HG03066 (cell line): Measurements from ENCODE around the gene OSBPL5.

Experiments
- ATAC-seq: cut with Tn5 transposase; IDR thresholded peaks from one replicate; pipeline ENCODE4 v1.9.1; 2021; ENCODE audit warnings: low read depth; ENCODE audit not compliant: unreplicated experiment

The OSBPL5 gene

DNA sequence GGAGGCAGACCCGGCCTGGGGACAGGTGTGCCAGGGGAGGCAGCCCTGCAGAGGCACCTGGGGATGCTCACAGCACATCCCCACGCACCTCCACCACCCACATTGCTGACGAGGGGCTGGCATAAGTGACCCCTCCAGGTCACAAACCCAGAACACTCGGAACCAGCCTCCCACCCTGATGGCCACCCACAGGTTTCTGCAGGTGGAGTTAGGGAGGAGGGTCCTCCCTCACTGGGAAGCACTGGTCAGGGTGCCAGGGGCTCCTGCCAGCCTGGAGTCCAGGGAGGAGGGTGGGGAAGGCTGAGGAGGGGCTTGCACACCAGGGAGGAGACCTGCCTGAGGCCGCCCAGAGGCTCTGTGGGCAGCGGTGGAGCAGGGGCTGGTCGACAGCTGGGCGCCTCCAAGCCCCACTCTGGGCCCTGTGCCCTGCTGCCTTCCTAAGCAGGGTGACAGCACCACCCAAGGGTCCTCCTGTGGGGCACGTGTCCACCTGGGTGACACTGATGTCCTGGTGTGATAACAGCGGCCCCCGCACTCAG lies 56.9 kb downstream of the OSBPL5 start:
- ATAC-seq: no peak

DNA sequence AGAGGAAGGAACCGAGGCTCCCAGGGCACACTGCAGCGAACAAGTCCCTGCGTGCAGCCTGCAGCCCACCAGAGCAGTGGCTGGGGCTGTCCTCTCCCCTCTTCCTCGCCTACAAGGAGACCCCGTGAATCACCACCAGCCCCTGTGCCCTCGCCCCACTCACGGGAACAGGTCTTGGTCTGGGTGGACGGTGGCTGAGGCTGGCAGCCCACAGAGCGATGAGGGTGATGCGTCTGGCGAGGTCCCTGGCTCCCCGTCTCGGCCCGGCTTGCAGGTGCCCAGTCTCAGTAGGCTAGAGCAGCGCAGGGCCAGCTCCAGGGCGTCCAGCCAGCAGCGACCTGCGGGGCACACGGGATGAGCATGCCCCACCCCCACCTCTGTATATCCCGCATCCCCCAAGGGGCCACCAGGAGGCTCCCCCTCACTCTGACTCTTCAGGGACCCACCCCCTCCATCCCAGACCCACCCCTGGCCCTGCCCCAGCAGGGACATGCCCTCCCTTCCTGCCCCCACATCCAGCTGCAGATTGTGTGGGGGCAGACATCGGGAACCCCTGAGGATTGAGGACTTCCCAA lies 57.4 kb downstream of the OSBPL5 start:
- no peak for ATAC-seq

DNA sequence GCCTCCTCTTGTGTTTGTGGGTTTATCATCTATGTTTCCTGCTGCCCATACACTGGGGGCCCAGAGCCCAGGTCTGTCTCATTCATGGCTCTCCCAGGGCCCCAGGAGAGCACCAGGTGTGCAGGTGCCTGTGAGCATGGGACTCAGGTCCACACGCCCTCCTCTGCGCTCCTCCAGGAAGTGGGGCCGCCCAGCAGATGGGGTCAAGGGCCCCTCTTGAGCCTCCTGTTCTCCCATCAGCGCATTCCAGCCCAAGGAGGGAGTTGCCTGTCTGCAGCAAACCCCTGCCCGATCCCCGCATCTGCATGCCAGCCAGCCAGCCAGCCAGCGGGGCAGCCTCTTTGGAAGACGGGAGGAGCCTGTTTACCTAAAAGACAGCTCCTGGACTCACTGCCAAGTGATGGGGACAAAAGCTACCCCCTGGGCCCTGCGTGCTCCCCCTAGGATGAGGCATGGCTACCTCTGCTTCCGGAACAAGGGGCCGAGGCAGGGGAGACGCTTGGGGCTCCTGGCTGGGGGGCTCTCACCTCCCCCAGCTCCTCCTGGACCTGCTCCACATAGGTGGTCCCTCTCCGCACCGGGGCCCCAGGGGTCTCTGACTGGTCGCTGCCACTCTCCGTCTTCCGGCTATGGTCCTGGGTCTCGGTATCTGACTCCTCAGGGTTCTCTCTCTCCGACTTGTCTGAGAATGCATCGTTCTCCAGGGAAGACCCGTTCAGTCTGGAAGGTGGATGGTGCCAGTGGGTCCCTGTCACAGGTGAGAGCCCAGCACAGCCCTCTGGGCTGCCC lies 58.2 kb downstream of the OSBPL5 start:
- no peak for ATAC-seq

DNA sequence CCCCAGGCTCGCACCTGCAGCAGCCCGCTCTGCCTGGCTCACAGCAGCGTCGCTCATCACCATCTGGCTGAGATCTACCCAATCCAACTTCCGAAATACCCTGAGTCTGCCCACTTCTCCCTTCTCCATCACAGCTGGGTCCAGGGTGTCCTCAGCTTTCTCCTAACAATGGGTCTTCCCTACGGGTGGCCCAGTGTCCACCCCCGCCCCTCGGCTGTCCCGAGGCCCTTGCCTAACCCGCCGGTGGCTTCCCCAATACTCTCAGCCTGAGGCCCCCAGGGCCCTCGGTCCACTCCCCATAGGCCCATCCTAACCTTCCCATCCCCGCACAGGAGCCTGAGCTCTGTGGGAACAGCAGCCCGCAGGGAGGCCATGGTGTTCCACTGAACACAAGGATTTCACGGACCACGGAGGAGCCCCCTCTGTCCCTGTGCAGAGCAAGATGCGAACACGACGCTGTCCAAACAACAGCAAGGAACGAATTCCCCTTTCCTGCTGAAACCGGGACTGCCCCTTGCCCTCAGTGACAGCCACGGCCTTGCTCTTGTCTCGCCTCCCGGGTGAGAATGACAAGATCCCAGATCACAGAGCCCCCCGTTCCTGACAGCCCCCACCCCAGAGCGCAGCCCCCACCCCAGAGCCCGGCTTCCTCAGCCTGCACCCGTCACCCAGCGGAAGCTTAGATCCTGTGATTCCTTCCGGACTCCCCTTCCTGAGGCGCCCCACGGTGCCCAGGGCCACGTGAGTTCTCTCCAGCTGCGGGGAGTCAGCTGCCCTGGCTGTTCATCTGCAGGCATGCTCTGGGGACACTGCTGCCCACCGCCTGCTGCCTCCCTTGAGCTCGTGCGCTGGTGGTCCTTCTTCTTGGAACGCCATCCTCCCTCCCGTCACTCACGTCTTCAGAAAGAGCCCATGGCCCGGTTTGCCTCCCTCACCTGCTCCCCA lies 59.0 kb downstream of the OSBPL5 start:
- no peak for ATAC-seq

DNA sequence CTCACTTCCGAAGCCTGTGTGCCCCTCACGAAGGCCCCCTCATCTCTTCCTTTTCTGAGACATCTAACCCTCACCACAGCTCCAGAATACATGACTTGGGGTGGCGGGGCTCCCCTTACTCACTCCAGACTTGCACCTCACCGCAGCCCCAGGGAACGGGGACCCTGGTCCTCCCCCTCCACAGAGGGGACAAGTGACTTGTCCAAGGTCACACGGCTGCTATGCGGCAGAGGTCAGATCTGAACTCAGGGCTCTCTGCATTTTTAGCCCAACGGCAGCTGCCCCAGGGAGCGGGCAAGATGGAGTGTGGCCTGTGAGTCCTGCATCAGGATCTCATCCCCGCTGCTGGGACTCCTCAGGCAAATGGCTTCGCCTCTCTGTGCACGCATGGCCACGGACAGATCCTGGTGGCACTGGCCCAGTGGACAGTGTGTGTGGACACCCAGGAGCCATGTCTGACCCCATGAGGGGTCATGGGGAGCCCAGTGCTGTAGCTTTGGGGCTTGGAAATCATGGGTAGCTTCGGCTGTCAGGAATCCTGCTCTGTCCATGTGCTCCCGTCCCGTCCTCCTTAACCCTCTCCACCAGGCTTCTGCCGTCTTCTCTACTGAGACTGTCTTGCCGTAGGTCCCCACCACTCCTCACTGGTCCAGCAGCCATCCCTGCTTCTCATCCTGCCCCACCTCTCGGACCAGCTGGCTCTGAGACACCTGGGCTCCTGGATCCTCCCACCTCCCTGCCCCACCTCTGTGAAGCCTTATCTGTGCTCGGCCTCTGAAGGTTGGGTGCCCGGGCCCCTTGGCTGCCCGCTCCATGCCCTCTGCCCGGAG lies 59.9 kb downstream of the OSBPL5 start:
- no peak for ATAC-seq

DNA sequence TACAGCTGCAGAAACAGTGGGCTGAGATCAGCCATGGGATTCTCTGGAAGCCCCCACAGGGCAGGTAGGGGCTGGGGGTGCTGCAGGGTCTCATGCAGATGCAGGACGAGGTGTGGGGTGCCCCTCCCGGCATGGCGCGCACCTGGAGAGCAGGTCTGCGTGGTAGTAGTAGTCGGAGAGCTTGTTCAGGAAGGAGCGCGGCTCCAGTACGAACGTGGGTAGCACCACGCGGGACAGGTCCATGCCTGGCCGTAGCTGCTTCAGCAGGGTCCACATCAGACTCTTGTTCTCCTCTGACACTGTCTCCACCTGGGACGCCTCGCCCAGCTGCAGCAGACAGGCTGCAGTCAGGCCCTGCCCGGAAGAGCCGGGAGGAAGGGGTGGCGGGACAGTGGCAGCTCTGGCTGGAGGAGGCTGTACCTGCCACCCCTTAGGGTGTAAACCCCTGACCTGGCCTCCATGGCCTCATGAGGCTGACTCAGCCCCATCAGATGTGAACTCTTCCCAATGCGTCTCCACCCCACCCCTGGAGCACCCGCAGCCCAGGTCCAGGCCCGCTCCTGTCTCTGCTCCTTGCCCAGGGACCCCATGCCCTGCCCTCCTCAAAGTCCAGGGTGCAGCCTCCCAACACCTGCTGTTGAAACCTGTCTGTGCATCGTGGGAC lies 60.9 kb downstream of the OSBPL5 start:
- no peak for ATAC-seq

DNA sequence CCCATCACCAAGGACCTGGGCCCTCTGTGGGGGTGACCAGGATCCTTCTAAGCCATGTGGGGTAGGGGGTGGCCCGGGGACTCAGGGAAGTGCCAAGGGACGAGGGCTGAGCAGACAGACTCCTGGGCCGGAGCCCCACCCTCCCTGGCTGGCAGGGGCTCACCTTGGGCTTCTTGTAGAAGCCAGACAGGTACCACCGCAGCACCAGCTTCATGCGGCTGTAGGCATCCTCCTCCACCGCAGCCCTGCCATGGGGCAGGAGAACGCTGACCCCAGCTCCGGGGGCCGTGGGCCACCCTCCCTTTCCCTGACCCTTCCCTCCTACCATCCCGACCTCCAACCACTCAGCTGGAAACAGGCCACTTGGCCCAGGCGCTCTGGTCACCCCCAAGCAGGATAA lies 62.0 kb downstream of the OSBPL5 start:
- no peak for ATAC-seq

DNA sequence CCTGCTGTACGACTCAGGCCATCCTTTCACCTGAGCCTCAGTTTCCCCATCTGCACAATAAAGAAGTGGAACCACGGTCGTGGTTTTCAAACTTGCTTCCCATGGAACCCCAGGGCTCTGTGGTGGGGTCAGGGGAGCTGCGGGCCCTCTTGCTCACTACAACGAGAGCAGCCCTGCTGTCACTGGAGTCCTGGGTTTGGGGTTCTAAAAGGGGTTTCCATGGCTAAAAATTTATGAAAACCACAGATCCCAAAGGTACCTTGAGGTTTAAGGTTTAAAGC lies 62.5 kb downstream of the OSBPL5 start:
- ATAC-seq: no peak

DNA sequence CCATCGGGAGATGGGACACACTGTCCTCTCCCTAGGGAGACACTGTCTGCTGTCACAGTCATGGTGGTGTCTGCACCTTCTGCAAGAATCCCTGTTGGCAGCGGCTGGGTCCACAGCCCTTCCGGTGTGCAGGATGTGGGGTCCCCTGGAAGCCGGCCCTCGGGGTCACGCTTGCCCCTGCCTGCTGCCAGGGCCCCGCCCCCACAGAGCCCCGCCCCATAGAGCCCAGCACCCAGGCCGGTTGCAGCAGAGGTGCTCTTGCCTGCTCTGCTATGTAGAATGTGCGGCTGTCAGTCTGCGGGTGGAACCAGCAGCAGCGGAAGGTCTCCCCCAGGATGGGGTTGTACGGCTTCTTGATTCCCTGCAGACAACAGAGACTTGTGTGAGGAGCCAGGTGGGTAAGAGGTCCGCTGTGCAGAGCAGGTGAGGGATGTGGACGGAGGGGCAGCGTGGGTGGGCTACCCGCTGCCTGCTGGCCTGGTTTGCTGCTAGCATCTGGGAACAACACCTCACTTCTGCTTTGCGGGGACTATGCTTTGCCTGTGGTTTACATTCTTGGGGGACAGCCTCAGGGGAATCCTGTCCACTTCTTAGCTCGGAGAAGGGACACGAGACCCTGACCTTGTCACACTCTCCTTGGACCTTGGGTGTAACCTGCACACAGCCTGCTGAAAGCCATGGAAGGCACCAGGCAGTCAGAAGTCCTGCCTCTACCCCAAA lies 63.0 kb downstream of the OSBPL5 start:
- ATAC-seq: no peak

DNA sequence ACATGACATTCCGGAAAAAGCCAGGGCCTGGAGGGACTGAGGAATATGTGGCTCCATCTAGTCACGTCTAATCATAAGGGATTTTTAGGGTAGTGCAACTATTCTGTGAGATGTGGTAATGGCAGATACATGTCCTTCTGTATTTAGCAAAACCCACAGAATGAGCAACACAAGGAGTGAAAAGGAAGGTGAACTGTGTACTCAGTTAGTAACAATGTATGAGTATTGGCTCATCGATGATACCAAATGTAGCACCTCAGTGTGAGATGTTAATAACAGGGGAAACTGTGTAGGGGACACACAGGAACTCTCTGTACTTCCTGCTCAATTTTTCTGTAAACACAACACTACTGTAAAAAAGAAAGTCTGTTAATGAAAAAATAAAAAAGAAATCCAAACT lies 65.9 kb downstream of the OSBPL5 start:
- ATAC-seq: no peak

DNA sequence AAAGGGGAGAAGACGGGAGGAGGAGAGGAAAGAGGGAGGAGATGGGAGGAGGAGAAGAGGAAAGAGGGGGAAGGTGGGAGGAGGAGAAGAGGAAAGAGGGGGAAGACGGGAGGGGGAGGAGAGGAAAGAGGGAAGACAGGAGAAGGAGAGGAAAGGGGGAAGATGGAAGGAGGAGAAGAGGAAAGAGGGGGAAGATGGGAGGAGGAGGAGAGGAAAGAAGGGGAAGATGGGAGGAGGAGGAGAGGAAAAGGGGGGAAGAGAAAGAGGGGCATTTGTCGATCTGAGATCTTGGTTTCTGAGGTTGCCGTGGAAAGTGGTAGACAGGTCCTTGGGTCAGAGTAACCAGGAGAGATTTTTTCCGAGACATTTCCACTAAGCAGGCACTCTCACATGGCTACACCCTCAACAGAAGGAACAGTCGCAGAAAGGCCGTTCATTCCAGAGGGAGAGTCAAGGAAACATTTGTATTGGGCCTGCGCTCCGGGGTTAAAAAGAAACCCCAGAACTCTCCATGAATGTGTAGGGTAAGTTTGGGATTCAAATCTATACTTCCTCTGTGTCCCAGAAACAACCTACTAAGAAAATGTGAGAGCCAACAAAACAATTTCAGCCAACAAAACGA lies 68.1 kb downstream of the OSBPL5 start:
- no peak for ATAC-seq

DNA sequence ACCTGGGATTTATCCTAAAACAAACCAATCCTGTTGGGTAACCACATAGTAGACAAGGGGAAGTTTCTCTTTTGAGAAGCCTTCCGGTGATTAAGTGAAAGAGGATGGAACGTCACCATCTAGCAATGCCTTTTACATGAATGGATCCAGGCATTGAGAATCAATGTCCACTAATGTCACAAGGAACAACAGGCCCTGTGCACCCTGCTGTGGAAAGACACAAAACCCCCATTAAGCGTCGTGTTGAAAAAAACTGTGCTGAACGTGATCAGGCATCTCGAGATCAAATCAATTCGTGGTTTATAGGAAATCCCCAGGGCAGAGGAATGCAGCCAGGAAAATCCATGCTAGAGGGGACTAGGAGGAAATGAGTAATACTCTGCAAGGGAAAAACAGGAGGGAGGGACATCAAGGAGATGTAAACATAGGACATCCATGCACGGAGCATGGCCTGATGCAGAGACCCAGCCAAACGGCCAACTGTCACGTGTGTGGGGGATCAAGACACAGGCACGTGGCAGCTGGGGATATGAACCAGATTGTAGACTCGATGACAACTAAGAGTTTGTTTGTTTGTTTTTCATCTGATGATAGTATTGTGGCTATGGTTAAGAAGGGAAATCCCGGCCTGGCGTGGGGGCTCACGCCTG lies 69.3 kb downstream of the OSBPL5 start:
- ATAC-seq: no peak

DNA sequence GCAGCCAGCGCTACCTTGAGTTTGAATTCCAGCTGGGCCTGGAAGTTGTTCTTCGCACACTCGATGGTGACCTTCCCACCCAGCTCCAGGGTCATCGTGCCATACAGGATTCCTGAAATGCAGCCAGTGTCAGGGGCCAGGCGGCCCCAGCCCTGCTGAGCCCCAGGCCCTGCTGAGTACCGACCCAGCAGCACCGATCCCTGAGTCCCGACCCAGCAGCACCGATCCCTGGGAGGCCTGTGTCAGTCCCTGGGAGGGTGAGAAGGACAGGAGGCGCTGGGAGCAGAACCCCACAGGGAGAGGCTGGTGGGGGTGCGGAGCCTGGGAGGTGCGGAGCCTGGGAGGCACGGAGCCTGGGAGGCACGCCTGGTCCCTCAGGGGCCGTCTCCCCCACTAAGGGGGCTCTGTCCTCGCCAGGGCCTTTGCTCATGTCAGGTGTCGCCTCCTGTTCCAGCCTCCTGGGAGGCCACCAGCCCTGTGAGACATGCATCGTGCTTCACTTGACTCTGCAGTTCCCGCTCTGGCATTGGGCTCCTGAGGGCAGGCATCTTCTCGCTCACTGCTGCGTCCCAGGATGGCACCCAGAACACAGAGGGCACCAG lies 70.8 kb downstream of the OSBPL5 start:
- ATAC-seq: no peak

DNA sequence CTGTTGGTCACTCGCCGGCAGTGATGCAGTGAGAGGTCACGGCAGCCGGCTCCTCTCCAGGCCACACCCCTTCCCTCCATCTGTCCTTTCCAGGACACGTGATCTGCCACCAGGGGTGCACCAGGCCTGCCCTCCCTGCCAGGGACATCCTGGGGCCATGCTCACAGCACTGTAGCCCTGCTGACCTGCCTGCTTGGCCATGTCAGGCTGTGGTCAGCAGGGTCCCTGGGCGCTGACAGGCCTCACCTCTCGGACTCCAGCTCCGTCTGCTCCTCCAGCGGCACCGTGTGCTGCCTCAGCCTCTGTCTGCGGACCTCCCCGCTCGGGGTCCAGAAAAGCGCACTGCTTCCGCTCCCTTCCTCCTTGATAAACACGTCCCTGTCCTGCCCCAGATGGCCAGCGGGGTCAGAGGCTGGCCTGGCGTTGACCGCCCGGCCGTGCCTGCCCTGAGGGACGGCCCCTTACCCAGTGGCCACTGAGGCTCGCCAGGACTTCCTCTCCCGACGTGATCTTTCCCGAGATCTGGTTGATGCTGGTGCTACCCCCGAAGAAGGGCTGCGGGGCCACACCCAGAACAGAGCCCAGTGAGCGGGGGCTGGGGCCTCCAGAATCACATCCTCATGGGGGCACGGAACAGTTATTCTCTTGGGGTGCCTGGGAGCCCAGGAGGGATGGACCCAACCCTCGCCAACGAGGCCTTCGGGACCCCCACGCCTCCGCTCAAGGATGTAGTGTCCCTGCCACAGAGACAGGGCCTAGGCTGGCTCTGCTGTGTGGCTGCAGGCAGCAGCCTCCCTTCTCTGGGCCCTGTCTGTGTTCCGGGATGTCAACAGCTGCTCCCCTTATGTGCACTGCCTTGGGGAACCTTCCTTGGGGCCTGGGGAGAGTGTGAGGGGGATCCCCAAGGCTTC lies 71.6 kb downstream of the OSBPL5 start:
- ATAC-seq: no peak

DNA sequence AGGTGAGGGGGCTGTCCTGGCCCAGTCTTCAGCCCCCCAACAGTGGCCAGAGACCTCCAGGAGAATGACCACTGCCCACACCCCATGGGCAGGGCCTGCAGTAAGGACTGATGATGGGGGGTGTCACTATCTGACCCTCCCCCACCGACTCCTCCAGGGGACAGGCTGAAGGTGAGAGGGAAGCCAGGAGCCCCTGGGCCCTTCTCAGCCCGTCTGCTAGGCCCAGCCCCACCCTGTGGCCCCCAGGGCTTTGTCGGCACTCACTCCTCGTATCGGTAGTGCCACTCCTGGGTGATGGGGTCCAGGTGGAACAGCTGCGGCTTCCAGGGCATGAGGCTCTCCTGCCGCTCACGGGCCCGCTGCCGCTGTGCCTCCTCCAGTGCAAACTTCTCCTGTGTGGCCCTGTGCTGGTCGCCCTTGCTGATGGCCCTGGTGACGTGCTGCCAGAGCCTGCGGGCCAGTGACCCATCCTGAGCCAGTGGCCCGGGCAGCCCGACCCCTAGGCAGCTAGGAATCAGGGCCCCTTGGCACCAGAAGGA lies 72.4 kb downstream of the OSBPL5 start:
- ATAC-seq: no peak

DNA sequence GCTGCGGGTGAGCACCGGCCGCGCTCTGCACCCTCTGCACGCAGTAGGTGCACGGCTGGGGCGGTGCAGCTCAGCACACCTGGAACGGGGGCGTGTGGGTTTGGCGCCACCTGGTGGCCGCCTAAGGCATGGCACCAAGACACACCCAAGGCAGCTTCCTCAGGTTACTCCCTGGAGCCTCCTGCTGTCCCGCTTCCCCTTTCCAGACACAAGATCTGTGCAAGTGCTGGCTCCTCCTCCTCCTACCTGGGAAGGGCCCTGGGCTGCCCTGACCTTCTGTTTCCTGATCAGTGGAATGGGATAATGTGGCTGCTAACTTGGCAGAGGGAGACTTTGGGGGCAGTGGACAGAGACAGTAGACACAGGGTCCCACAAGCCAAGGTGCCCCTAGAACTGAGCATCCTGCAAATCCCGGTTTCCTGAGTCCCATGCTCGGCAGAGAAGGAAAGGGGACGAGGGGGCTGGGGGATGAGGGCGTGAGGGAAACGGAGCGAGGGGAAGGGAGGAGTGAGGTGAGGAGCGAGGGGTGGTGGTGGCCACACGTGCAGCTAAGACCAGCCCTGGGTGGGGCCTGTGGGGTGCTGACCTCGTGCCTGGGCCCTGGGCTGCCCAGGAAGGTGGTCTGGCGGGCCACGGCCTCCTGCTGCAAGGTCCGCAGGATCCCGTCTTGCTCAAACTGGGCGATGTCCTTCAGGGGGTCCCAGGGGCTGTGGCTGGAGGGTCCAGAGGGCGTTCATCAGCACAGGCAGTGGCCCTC lies 73.1 kb downstream of the OSBPL5 start:
- no peak for ATAC-seq
